Inferior parietal cortex (tissue), 1 donor: Measurements from ENCODE around the gene PIGQ.
"Not testable (repeated sequence)": the region's sequence is repeated elsewhere in the genome, so short reads cannot be mapped to it uniquely, and the experiment has no call there.

ENCODE experiments used
- DNase-seq: peaks from one replicate; pipeline ENCODE4 v3.0.0-alpha.2; 2016; ENCODE audit errors: extremely low spot score

PIGQ gene

GRCh38 chr16:586047-586644, 16.4 kb downstream of the PIGQ start:
- DNase-seq, result no peak

- no peak for DNase-seq
Observed at GRCh38 chr16:586645-587590, 17.1 kb downstream of the PIGQ start.

GRCh38 chr16:588639-588888, 18.8 kb downstream of the PIGQ start:
- DNase-seq, result no peak

GRCh38 chr16:588889-589657, 19.3 kb downstream of the PIGQ start:
- DNase-seq, result peak; percentile 96

- peak; percentile 90 for DNase-seq
Observed at GRCh38 chr16:589658-590187, 20.0 kb downstream of the PIGQ start, which contains the start of gene RAB40C. RAB40C (plus strand) TSS chr16:590066; CDS start chr16:590292, 226 bp downstream.

- DNase-seq, result no peak
Observed at GRCh38 chr16:590188-590814, 20.5 kb downstream of the PIGQ start.

- DNase-seq, result no peak
Observed at GRCh38 chr16:590815-591200, 21.0 kb downstream of the PIGQ start.

GRCh38 chr16:591231-591630, 21.5 kb downstream of the PIGQ start:
- no peak for DNase-seq

- no peak for DNase-seq
Observed at GRCh38 chr16:591892-592517, 22.2 kb downstream of the PIGQ start.

GRCh38 chr16:592518-593306, 22.9 kb downstream of the PIGQ start:
- no peak for DNase-seq

- no peak for DNase-seq
Observed at GRCh38 chr16:593406-593805, 23.6 kb downstream of the PIGQ start.

GRCh38 chr16:593807-594206, 24.0 kb downstream of the PIGQ start:
- DNase-seq, result no peak

GRCh38 chr16:595094-595528, 25.3 kb downstream of the PIGQ start:
- no peak for DNase-seq

GRCh38 chr16:595942-596735, 26.4 kb downstream of the PIGQ start:
- no peak for DNase-seq

- no peak for DNase-seq
Observed at GRCh38 chr16:596736-597060, 26.9 kb downstream of the PIGQ start.

- DNase-seq, result not testable (repeated sequence)
Observed at GRCh38 chr16:597655-598054, 27.9 kb downstream of the PIGQ start.

- no peak for DNase-seq
Observed at GRCh38 chr16:598823-599739, 29.3 kb downstream of the PIGQ start.

GRCh38 chr16:600781-601180, 31.0 kb downstream of the PIGQ start:
- DNase-seq, result no peak

GRCh38 chr16:603933-604332, 34.2 kb downstream of the PIGQ start:
- no peak for DNase-seq
